SU-DHL-6 (cell line): ENCODE results near the gene MKKS.
"Not testable (repeated sequence)": the region's sequence is repeated elsewhere in the genome, so short reads cannot be mapped to it uniquely, and the experiment has no call there.

Source experiments
- CTCF ChIP-seq: fragments of 200-600 bp; sonication (generic); IDR thresholded peaks from one replicate; pipeline ENCODE4 v1.5.1; 2017; ENCODE audit warnings: antibody characterized with exemption, mild to moderate bottlenecking, low read length, moderate library complexity; ENCODE audit not compliant: insufficient read depth, poor library complexity, severe bottlenecking
- EZH2phosphoT487 ChIP-seq: fragments of 200-600 bp; sonication (generic), shearing (Covaris generic); conservative IDR thresholded peaks from 2 replicates; pipeline ENCODE4 v1.6.1; 2018; ENCODE audit warnings: mild to moderate bottlenecking, antibody characterized with exemption, low read length, moderate library complexity, mixed read lengths

- not testable (repeated sequence) for TF ChIP-seq CTCF, EZH2phosphoT487
Observed at GRCh38 chr20:10394752-10395151, 39.3 kb downstream of the MKKS start.
